ENCODE results near the gene KCNJ14. TPM values are rescaled to one million over a fixed set of nuclear protein-coding genes. Genes with fewer than 3 reads are reported as not detected.

Gene KCNJ14
- total and polyA plus RNA-seq, 9 donors, result 0.48 to 2.2 (median 1.4) TPM

DNA sequence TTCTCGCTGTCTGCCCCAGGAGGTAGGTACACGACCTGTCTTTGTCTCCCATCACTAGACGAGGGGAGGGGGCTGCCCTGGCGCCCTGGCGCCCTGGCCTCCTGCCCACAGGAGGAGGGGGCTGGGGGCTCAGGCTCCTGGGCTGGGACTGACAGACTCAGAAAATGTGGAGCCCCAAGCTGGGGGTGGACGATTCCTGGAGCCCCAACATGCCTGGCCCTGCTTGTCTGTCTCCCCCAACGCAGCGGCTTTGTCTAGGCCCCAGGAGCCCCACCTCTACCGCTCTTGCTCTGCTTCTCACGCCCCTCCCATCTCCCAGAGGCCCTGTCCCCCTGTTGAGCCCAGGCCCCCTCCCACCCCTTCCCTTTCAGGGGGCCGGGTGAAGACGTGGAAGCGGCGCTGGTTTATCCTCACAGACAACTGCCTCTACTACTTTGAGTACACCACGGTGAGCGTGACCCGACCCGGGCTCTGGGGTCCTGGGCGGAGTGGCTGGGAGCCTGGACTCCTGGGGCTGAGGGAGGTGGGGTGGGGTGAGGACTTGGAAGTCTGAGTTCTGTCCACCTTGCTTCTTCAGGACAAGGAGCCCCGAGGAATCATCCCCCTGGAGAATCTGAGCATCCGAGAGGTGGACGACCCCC, 22.4 kb downstream of the KCNJ14 start:
- no peak overlapping the region for H3K4me3 ChIP-seq
- no peak overlapping the region for H3K27ac ChIP-seq
- TF ChIP-seq EP300 (IDR thresholded peaks at IDR 0.05) (no peak), POLR2A (IDR thresholded peaks at IDR 0.05) (no peak)
- TF ChIP-seq, protein P1, sequence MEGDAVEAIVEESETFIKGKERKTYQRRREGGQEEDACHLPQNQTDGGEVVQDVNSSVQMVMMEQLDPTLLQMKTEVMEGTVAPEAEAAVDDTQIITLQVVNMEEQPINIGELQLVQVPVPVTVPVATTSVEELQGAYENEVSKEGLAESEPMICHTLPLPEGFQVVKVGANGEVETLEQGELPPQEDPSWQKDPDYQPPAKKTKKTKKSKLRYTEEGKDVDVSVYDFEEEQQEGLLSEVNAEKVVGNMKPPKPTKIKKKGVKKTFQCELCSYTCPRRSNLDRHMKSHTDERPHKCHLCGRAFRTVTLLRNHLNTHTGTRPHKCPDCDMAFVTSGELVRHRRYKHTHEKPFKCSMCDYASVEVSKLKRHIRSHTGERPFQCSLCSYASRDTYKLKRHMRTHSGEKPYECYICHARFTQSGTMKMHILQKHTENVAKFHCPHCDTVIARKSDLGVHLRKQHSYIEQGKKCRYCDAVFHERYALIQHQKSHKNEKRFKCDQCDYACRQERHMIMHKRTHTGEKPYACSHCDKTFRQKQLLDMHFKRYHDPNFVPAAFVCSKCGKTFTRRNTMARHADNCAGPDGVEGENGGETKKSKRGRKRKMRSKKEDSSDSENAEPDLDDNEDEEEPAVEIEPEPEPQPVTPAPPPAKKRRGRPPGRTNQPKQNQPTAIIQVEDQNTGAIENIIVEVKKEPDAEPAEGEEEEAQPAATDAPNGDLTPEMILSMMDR (IDR thresholded peaks at IDR 0.05), result no peak
- DNase-seq, result no peak
- intact Hi-C loops (cut with DNase I), result no loop called here
- H3K36me3 ChIP-seq, result no peaks in the 10 kb centered on the region
- 73 to 76% (median 74%) methylated on average over 22 of the region's 22 CpGs for WGBS, 3 donors
- peaks cover 9% of the 10 kb centered on the region for H3K4me1 ChIP-seq (ENCODE audit: insufficient read depth)
- H3K27me3 ChIP-seq, result no peaks in the 10 kb centered on the region
- H3K9me3 ChIP-seq, result no peaks in the 10 kb centered on the region

DNA sequence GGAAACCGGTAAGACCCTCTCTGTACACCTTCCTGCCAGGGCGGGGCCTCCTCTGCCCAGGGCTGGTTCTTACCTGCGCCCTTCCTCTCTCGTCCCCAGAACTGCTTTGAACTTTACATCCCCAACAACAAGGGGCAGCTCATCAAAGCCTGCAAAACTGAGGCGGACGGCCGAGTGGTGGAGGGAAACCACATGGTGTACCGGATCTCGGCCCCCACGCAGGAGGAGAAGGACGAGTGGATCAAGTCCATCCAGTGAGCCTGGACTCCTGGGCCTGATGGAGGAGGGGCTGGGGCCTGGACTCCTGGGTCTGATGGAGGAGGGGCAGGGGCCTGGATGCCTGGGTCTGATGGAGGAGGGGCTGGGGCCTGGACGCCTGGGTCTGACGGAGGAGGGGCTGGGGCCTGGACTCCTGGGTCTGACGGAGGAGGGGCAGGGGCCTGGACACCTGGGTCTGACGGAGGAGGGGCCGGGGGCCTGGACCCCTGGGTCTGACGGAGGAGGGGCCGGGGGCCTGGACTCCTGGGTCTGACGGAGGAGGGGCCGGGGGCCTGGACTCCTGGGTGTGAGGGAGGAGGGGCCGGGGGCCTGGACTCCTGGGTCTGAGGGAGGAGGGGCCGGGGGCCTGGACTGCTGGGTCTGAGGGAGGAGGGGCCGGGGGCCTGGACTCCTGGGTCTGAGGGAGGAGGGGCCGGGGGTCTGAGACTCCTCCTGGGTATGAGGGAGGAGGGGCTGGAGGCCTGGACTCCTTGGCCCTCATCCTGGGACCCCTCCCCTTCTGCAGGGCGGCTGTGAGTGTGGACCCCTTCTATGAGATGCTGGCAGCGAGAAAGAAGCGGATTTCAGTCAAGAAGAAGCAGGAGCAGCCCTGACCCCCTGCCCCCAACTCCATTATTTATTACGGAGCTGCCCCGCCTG, 23.2 kb downstream of the KCNJ14 start:
- TF ChIP-seq POLR2A (IDR thresholded peaks at IDR 0.05), result no peak
- no peak for TF ChIP-seq EP300 (IDR thresholded peaks at IDR 0.05)
- Histone ChIP-seq H3K9me3 (no peaks in the 10 kb centered on the region), H3K4me1 (ENCODE audit: insufficient read depth) (peaks cover 9% of the 10 kb centered on the region), H3K27me3 (no peaks in the 10 kb centered on the region), H3K27ac (no peak overlapping the region), H3K36me3 (no peaks in the 10 kb centered on the region), H3K4me3 (no peak overlapping the region)
- WGBS, 3 donors, result 64 to 71% (median 71%) methylated on average over 19 to 29 of the region's 29 CpGs
- intact Hi-C loops (cut with DNase I), result no loop called here
- DNase-seq, result no peak

DNA sequence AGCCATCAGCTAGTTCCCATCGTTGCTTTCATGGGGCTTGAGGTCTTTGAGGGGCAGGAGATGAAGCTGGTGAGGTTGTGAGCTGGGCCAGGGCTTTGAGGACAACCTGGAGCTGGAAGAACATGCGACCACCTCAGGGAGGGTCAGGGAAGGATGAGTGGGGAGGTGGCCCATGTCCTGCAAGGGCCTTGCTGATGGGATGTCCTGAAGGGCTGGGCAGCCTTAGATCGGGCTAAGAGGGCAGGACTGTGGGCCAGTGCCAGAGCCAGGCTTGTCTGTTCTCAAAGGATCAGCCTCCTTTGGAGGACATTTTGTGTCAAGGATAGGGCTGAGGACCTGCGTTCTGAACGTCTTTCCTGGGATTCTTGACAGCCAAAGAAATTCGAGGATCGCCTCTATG, 24.3 kb downstream of the KCNJ14 start:
- no peak for TF ChIP-seq POLR2A (IDR thresholded peaks at IDR 0.05)
- TF ChIP-seq, protein P1 (IDR thresholded peaks at IDR 0.05), result no peak
- TF ChIP-seq EP300 (IDR thresholded peaks at IDR 0.05), result no peak
- Histone ChIP-seq H3K36me3 (no peaks in the 10 kb centered on the region), H3K4me1 (ENCODE audit: insufficient read depth) (peaks cover 9% of the 10 kb centered on the region), H3K4me3 (no peak overlapping the region), H3K27ac (peak overlapping the region; percentile 86 to 96), H3K27me3 (no peaks in the 10 kb centered on the region), H3K9me3 (no peaks in the 10 kb centered on the region)
- WGBS, 3 donors, result 59 to 70% (median 64%) methylated on average over 7 of the region's 7 CpGs
- DNase-seq, result no peak
- intact Hi-C loops (cut with DNase I), result loop anchor here in 1 of 4 donors (10.0 kb wide), 1 partner anchor 135 kb away; the partner anchor contains the start of genes FAM83E, RPL18 and SPHK2

DNA sequence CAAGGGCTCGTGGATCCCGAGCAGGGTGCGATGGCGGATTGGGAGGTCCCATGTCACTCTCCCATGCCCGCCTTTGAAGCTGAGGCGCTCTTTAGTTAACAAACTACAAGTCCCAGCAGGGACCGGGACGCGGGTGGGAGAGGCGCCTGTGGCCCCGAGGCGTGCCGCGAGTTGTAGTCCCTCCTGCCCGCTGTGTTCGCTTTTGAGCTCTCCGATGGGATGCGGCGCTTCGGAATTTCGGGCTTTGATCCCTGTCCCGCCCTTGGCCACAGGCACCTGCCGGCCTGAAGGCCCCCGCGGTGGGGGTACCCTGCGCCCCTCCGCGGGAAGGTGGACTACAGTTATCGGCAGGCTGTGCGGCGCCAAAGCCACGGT, 24.8 kb downstream of the KCNJ14 start:
- TF ChIP-seq EP300 (IDR thresholded peaks at IDR 0.05) (no peak), POLR2A (IDR thresholded peaks at IDR 0.05) (no peak)
- TF ChIP-seq, protein P1 (IDR thresholded peaks at IDR 0.05), result no peak
- intact Hi-C loops (cut with DNase I), result loop anchor here in 1 of 4 donors (10.0 kb wide), 1 partner anchor 135 kb away; the partner anchor contains the start of genes FAM83E, RPL18 and SPHK2
- Histone ChIP-seq H3K36me3 (no peaks in the 10 kb centered on the region), H3K4me1 (ENCODE audit: insufficient read depth) (peaks cover 9% of the 10 kb centered on the region), H3K27ac (peak overlapping the region; percentile 86 to 96), H3K9me3 (no peaks in the 10 kb centered on the region), H3K27me3 (no peaks in the 10 kb centered on the region), H3K4me3 (peak overlapping the region; percentile 57)
- 8 to 12% (median 11%) methylated on average over 32 of the region's 32 CpGs for WGBS, 3 donors
- peak; percentile 73 to 83 (median 76) for DNase-seq
